HepG2 (cell line): Measurements from ENCODE around the gene ARHGAP19. TPM values are rescaled to one million over a fixed set of nuclear protein-coding genes. Genes with fewer than 3 reads are reported as not detected.

ENCODE experiments used
- DPF2 ChIP-seq: sonication (generic); formaldehyde crosslinking; IDR thresholded peaks from 2 replicates; pipeline ENCODE4 v1.4.0; 2020; ENCODE audit warnings: mild to moderate bottlenecking, low read depth, missing genetic modification reagents, borderline replicate concordance
- EZH2 ChIP-seq: conservative IDR thresholded peaks from 2 replicates; pipeline ENCODE4 v1.6.1; 2012; ENCODE audit warnings: mild to moderate bottlenecking, low read depth, low read length, moderate library complexity
- FOXM1 ChIP-seq: sonication (generic); formaldehyde crosslinking; IDR thresholded peaks from 2 replicates; pipeline ENCODE4 v1.5.0; 2020; ENCODE audit warnings: missing genetic modification reagents
- FOXP4 ChIP-seq: sonication (generic); formaldehyde crosslinking; IDR thresholded peaks from 2 replicates; pipeline ENCODE4 v1.4.0; 2020; ENCODE audit warnings: missing genetic modification reagents
- GABPB1 ChIP-seq: IDR thresholded peaks from 2 replicates; pipeline ENCODE4 v1.6.1; 2016; ENCODE audit warnings: mild to moderate bottlenecking, missing genetic modification reagents, moderate library complexity, missing compliant biosample characterization
- GRHL1 ChIP-seq: sonication (generic); formaldehyde crosslinking; conservative IDR thresholded peaks from 2 replicates; pipeline ENCODE4 v1.8.0; 2022; ENCODE audit warnings: missing genetic modification reagents
- HNRNPL ChIP-seq: fragments of 200-400 bp; formaldehyde crosslinking; IDR thresholded peaks from 2 replicates; pipeline ENCODE4 v1.6.1; 2017; ENCODE audit warnings: mild to moderate bottlenecking, low read depth, low read length
- JARID2 ChIP-seq: sonication (generic); formaldehyde crosslinking; IDR thresholded peaks from 2 replicates; pipeline ENCODE4 v1.8.1; 2023; ENCODE audit warnings: missing genetic modification reagents, inconsistent platforms; ENCODE audit not compliant: insufficient replicate concordance
- KLF16 ChIP-seq, 2 experiments: sonication (generic) in 1 of 2; formaldehyde crosslinking in 1 of 2; IDR thresholded peaks; 2 replicates each; pipeline versions ENCODE4 v1.6.1 to v1.8.0; 2016 to 2023; ENCODE audit warnings: missing genetic modification reagents in 2 of 2, missing compliant biosample characterization in 1 of 2
- NCOA2 ChIP-seq: sonication (generic); formaldehyde crosslinking; IDR thresholded peaks from 2 replicates; pipeline ENCODE4 v1.8.0; 2022; ENCODE audit warnings: inconsistent platforms
- SAP130 ChIP-seq: IDR thresholded peaks from 2 replicates; pipeline ENCODE4 v1.6.1; 2016; ENCODE audit warnings: low read depth
- SKI ChIP-seq: fragments of 450-650 bp; IDR thresholded peaks from one replicate; pipeline ENCODE4 v1.6.1; 2018; ENCODE audit warnings: mild to moderate bottlenecking; ENCODE audit not compliant: partially characterized antibody
- U2AF1 ChIP-seq: fragments of 200-400 bp; formaldehyde crosslinking; optimal IDR thresholded peaks from 2 replicates; pipeline ENCODE3; 2017; ENCODE audit warnings: mild to moderate bottlenecking, low read depth, low read length
- ZBTB33 ChIP-seq: sonication (generic); formaldehyde crosslinking; IDR thresholded peaks from 2 replicates; pipeline ENCODE4 v1.4.0; 2020; ENCODE audit warnings: missing genetic modification reagents
- ZNF326 ChIP-seq: sonication (generic); formaldehyde crosslinking; IDR thresholded peaks from 2 replicates; pipeline ENCODE4 v1.4.0; 2020; ENCODE audit warnings: missing genetic modification reagents, borderline replicate concordance
- ZNF510 ChIP-seq: sonication (generic); formaldehyde crosslinking; IDR thresholded peaks from 2 replicates; pipeline ENCODE4 v1.4.0; 2020; ENCODE audit warnings: low read depth, mild to moderate bottlenecking, missing genetic modification reagents
- ZNF562 ChIP-seq: sonication (generic); formaldehyde crosslinking; IDR thresholded peaks from 2 replicates; pipeline ENCODE4 v1.8.0; 2022; ENCODE audit warnings: missing genetic modification reagents, borderline replicate concordance
- polyA plus RNA-seq, 8 experiments: library from polyadenylated mRNA; depleted of rRNA in 3 of 8; stranded (reverse) in 7 of 8; unstranded in 1 of 8; fragments of >200 nt; fragmentation: Illumina TruSeq in 4 of 8; extraction: Trizol in 4 of 8; gene quantifications; 2 replicates each; pipeline versions ENCODE4 v1.2.1 to v1.2.3, GENCODE V29; 2011 to 2016; ENCODE audit warnings: low read depth in 4 of 8, missing spikeins in 1 of 8, mixed read lengths in 1 of 8; ENCODE audit not compliant: insufficient read depth in 1 of 8
- total RNA-seq, 5 experiments: library from RNA; depleted of rRNA; stranded (reverse); fragments of >200 nt; fragmentation: Illumina TruSeq; extraction: Trizol; gene quantifications; 2 replicates each; pipeline ENCODE4 v1.2.3, GENCODE V29; 2016; ENCODE audit warnings: low read depth in 1 of 5
- TF ChIP-seq, protein P1 (sequence below): sonication (generic); formaldehyde crosslinking; IDR thresholded peaks from 2 replicates; pipeline ENCODE4 v1.9.0; 2021; ENCODE audit warnings: missing genetic modification reagents, borderline replicate concordance

ARHGAP19 gene
- total and polyA plus RNA-seq, 2 of the 13 experiments (the other 11 are each of a cell fraction or from before 2014, with no cell fraction given), result 7.6 to 10.0 TPM

DNA sequence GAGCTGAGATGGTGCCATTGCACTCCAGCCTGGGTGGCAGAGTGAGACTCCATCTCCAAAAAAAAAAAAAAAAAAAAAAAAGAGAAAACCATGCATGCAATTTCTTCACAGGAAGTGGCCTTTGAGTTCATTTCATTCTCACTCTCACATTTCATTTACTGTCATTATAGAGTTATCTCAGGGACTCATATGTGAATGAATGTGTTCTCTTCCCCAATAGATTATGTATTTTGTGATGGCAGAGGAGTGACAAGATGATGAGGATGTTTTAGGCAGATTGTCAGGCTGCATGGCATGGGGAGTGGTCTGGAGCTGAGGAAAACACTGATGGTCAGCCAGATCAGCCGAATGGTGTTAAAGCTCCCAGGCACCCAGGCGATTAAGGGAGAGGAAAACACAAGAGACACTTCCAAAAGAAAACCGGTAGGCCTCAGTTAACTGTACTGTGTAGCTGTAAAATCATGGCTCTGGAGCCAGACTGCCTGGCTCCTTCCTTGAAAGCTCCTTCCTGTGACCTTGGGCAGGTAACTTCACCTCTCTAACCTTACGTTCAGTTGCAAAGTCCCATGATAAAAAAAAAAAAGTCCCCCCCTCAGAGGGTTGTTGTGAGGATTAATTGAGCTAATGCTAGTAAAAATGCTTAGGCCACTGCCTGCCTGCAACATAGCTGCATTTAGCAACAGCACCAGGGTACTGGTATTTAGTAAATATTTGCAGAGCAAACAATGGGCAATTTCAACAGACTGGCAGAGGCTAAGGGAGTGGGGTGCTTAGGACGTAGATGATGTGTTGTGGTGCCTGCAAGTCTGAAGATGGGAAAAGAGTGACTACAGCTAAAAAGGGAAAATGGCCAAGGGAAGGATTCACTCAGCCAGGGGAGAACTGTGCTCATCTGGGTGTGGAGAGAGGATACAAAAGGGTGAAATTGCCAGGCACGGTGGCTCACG is 35.2 kb upstream of the ARHGAP19 start (continued):
- TF ChIP-seq ZNF326 (CRISPR knock-in tag) (no peak), KLF16 (CRISPR knock-in tag; IDR thresholded peaks at IDR 0.05) (peak in 1 of 2 experiments; percentile 77; a peak in 2 of 4 replicates), JARID2 (CRISPR knock-in tag) (no peak), DPF2 (peak; percentile 94), FOXM1 (no peak), GABPB1 (CRISPR knock-in tag) (no peak), SKI (no peak), ZNF562 (CRISPR knock-in tag) (no peak), U2AF1 (no peak), HNRNPL (no peak), ZBTB33 (CRISPR knock-in tag) (no peak; the same call in 1 of the 2 replicates), GRHL1 (CRISPR knock-in tag) (no peak), FOXP4 (CRISPR knock-in tag) (peak; percentile 98), EZH2 (no peak), ZNF510 (CRISPR knock-in tag) (no peak), SAP130 (CRISPR knock-in tag) (peak; percentile 79), NCOA2 (CRISPR knock-in tag) (peak; percentile 94)
- TF ChIP-seq, protein P1, sequence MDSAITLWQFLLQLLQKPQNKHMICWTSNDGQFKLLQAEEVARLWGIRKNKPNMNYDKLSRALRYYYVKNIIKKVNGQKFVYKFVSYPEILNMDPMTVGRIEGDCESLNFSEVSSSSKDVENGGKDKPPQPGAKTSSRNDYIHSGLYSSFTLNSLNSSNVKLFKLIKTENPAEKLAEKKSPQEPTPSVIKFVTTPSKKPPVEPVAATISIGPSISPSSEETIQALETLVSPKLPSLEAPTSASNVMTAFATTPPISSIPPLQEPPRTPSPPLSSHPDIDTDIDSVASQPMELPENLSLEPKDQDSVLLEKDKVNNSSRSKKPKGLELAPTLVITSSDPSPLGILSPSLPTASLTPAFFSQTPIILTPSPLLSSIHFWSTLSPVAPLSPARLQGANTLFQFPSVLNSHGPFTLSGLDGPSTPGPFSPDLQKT, result no peak
